HT1080 (cell line): ENCODE data around the gene PDXDC1. TPM values are rescaled to one million over a fixed set of nuclear protein-coding genes. Genes with fewer than 3 reads are reported as not detected.
A peak's percentile ranks its signal among the peaks of the same experiment; 100 is the strongest.
"Not testable (repeated sequence)": the region's sequence is repeated elsewhere in the genome, so short reads cannot be mapped to it uniquely, and the experiment has no call there.

ENCODE experiments used
- DNase-seq: peaks from one replicate; pipeline ENCODE4 v3.0.0-alpha.2; 2015; ENCODE audit warnings: low read depth
- total RNA-seq: library from RNA; depleted of rRNA; stranded (reverse); fragments of >200 nt; shearing (Covaris generic); gene quantifications from 2 replicates; pipeline ENCODE4 v1.2.3, GENCODE V29; 2014

PDXDC1 gene
- total RNA-seq, 1 experiment from 2014 or later = 42.1 TPM

DNA sequence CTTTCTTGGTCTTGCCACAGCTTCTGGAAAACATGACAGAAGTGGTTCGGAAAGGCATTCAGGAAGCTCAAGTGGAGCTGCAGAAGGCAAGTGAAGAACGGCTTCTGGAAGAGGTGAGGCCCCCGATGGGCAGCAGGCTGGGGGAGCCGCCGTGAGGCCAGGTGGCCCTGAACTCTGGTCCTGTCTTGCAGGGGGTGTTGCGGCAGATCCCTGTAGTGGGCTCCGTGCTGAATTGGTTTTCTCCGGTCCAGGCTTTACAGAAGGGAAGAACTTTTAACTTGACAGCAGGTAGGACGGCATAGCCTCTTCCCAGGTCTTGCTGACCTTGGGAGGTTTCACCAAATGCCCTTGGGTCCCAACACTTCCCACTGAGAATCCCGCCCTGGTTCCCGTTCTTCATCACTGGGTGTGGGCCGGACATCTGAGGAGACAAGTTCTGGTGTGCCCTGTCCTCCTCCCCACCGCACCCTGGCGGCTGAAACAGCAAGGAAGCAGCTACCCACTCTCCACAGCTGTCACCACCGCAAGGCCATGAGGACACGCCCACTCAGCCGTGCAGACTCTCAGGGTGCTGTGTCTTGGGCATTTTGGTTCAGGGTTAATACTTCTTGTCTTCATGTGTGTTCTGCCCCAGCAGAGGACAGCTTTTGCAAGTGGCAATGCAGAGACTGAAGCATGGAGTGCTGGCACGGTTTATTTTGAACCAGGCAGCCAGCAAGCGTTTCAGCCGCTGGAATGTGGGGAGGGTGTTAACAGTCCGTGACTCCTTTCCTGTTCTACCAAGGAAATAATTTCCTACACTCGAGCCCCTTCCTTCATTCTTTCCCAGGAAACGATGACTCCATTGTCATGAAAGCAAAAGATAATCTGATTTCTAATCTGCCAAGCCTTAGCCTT lies 59.7 kb downstream of the PDXDC1 start:
- DNase-seq = no peak

DNA sequence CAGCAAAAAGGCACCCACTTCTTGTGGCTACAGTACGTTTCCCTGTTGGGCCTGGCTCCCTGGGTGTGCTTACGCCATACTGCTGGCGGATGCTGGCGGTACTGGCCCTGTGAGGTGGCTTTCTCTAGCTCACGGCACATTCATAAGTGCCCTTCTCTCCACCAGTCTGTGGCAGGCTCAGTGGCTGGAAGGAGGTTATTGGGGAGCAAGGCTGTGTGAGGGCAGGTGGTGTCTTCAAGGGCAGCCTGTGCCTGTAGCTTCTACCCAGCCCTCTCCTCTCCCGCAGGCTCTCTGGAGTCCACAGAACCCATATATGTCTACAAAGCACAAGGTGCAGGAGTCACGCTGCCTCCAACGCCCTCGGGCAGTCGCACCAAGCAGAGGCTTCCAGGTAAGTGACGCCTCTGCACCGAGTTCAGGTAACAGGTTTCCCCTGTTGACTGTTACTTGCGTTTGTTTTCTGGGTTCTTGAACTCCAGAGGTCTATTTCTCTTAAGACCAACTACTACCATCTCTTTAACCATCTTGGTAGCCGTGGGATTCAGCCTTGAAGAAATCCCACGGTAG lies 60.4 kb downstream of the PDXDC1 start:
- no peak for DNase-seq

DNA sequence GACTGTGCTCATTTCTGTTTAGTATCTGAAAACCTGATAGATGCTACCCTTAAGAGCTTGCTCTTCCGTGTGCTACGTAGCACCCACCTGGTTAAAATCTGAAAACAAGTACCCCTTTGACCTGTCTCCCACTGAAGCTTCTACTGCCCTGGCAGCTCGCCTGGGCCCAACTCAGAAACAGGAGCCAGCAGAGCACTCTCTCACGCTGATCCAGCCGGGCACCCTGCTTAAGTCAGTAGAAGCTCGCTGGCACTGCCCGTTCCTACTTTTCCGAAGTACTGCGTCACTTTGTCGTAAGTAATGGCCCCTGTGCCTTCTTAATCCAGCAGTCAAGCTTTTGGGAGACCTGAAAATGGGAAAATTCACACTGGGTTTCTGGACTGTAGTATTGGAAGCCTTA lies 62.2 kb downstream of the PDXDC1 start:
- DNase-seq = no peak

DNA sequence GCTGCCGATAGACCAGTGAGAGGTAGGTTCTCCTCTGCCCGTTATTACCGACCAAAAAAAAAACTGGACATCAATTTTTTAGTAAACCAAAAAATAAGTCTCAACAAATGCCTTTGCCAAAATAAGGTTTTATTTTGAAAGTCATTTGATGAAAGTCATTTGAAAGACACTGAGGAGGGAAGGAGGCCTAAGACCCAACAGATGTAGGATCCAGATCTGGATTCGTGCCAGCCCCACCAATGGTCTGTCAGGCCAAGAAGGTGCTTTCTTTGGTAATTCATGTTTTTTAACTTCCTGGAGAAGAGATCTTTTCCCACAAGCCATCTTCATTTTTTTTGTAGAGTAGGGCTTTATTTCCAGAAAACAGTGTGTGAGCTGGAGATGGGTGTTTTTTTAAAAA lies 62.9 kb downstream of the PDXDC1 start:
- DNase-seq = no peak

DNA sequence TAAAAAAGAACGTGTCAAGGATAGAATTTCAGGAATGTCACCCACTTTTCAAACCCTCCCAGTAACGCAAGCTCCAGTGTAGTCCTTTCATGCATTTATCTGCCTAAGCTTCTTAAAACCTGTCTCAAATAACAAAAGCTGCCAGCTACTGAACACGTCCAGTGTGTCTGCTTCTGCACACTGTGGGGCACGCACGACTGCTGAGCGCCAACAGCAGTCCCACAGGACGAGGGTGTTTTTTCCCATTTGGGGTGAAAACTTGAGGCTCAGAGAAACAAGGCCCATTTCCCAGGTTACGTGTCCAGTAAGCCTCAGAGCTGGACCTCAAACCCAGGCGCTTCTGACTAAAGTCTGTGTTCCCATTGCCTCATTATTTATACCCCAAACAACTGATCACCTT lies 63.9 kb downstream of the PDXDC1 start:
- no peak for DNase-seq

DNA sequence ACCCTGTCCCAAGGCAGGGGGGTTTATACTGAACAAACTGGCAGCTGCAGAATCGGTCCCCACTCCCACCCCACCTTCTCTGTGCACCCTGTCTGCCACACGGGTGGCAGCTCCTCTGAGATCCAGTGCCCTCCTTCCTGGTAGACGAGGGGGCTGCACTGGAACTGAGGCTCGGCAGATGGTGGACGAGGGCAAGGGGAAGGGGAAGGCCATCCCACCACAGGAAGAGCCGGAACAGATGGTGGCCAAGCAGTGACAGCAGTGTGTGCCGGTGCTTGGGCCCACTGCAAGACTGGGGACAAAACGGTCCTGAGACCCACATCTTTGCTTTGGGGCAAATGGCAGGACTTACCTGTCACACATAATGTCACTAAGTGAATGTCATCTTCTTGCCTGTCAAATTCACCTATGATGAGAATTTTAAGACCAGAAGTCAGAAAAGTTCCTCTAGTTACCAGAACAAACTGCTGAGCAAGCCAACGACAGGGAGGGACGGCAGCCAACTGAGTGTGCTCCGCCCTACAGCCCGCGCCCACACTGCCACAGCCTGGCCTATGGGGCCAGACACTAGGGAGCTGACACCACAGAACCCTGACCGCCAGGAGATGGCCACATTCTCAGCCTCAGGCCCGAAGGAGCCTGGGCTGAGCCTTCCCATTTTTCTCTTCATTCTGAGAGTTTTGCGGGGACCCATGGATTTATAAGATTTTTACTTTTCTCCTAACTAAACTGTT lies 66.6 kb downstream of the PDXDC1 start:
- DNase-seq = no peak

DNA sequence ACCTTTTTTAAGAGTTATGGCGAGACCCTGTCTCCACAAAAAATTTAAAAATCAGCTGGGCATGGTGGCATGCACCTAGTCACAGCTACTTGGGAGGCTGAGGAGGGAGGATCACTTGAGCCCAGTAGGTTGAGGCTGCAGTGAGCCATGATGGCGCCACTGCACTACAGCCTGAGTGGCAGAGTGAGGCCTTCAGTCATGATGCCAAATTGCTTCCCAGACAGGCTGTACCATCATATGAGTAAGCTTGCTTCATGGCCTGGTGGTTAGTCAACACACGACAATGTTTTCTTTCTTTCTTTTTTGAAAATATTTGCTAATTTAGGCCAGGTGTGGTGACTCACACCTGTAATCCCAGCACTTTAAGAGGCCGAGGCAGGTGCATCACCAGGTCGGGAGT lies 68.5 kb downstream of the PDXDC1 start:
- no peak for DNase-seq

DNA sequence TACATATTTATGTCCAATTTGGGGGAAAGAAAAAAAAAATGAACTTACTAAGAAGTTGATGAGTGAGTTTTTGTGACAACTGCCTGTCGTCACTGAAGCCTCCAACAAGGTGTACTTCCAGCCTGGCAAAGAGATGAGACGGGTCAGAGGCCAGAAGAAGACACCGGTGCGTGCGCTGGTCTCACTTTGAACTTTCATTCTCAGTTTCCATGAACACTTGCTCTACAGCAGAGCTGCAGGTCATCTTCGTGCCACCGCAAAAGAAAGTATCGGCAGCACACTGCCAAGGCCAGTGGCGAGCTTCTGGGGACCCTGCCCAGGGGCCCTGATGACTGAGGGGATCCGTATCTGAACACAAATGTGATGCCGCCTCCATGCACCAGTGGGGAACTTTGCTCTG lies 69.5 kb downstream of the PDXDC1 start:
- DNase-seq = no peak

DNA sequence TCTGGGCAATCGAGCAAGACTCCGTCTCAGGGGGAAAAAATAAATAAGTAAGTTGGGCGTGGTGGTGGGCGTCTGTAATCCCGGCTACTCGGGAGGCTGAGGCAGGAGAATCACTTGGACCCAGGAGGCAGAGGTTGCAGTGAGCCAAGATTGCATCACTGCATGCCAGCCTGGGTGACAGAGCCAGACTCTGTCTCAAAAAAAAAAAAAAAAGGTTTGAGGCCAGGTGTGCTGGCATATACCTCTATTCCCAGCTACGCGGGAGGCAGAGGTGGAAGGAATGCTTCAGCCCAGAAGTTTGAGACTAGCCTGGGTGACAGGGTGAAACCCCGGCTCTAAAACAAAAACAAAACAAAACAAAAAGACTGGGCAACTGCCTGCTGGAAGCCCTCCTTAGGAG lies 70.4 kb downstream of the PDXDC1 start:
- DNase-seq = not testable (repeated sequence)

DNA sequence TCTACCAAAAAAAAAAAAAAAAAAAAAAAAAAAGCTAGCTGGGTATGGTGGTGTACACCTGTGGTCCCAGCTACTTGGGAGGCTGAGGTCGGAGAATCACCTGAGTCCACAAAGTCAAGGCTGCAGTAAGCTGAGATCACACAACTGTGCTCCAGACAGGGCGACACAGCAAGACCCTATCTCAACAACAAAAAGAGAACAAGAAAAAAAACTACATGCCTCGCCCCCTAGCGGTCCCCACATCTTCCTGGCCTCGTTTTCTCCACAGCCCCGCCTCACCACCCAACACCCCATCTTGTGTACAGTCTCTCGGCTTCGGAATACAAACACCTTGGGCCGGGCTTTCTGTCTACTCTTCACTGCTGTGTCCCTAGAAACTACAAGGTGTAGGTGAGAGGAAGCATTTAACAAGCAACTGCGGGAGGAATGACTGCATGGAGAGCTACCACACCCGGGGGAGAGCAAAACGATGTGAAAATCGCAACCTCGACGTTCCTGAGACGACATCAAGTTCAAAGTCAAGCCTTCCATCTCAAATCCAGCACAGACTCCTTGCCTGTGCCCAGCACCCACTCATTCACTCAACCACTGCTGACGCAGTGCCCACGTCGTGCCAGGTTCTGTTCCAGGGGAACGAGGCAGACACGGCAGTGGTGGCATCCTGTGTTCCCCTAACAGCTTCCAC lies 72.0 kb downstream of the PDXDC1 start:
- DNase-seq = no peak

DNA sequence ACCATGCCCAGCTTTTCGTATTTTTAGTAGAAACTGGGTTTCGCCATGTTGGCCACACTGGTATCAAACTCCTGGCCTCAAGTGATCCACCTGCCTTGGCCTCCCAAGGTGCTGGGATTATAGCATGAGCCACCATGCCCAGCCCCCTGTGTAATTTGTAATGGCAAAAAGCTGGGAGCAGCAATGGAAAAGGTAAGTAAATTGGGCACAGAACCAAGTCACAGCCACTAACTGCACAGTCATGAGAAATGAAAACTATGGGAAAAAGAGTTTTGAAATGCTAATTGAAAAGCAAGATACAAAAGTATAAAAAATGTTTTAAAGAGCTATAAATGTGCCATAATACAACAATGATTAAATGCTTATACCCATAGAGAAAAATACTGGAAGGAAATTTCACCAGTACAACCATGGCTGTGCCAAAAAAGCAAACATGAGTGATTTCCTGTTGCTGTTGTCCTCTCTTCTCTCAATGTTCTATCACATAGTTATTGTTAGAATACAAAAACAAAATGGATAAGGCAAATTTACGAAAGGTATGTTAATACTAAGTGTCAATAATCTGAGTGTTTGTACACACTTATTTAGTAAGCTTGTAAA lies 74.9 kb downstream of the PDXDC1 start:
- no peak for DNase-seq

DNA sequence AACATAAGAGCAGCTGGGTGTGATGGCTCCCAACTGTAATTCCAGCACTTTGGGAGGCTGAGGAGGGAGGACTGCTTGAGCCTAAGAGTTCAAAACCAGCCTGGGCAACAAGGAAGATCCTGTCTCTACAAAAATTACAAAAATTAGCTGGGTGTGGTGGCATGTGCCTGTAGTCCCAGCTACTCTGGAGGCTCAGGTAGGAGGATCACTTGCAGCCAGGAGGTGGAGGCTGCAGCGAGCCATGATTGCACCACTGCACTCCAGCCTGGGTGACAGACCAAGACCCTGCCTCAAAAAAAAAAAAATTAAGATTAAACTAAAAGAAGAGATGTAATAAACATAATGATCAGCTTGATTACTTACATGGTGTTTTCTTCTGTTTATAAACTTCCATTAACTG lies 75.6 kb downstream of the PDXDC1 start:
- not testable (repeated sequence) for DNase-seq

DNA sequence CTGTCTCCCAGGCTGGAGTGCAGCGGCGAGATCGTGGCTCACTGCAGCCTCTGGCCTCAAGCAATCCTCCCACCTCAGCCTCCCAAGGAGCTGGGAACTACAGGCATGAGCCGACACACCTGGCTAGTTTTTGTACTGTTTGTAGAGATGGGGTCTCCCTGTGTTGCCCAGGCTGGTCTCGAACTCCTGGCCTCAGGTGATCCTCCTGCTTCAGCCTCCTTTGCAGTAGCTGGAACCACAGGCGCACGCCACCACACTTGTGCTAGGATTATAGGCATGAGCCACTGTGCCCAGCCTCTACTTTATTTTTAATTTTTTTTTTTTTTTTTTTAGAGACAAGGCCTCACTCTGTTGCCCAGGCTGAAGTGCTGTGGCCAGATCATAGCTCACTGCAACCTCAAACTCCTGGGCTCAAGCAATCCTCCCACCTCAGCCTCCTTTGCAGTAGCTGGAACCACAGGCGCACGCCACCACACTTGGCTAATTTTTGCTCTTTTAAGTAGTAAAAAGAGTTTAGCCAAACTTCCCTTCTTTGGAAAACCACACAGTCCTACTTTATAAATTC lies 76.6 kb downstream of the PDXDC1 start:
- no peak for DNase-seq

DNA sequence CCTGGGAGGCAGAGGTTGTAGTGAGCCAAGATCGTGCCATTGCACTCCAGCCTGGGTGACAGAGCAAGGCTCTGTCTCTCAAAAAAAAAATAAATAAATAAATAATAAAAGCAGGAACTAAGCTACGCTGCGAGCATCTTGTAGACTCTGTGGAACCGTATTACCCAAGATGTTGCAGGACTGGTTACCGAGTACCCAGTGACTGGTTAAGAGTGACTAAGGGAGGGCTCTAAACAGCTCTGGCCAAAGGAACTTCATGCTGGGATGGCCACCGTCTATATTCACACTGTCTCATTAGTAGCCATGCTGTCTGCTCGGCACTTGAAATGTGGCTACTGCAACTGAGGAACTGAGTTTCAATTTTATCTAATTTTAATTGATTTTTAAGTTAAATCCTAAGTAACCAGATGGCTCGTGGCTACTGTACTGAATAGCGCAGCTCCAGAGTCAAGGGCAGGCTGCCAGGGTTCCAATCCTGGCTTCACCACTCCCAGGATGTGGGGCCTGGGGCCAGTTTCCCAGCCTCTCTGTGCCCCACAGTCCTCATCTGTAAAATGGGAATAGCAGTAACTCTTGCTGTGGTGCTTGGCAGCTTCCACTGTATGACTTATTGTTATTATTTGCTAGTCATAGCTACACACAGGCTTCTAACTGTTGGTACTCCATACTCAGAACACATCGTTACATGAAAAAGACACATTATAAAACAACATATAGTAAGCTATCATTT lies 78.1 kb downstream of the PDXDC1 start:
- no peak for DNase-seq

DNA sequence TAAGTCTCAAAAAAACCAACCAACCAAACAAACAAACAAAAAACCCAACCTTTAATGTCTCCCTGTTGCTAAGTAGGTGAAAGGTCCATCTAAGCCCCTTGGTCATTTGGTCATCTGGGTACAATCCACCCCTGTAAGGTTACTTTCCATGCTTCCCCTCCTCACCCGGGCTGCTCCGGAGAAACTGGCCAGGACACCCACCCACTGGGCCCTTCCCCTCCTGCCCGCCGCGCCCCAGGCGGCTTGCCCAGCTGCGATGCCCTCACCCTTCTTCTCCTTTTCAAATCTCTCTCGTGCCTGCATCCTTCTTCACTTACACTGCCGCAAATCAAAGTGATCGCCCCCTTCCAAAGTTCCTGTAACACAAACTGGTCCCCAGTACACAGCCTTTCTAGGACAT lies 79.1 kb downstream of the PDXDC1 start:
- DNase-seq = no peak

DNA sequence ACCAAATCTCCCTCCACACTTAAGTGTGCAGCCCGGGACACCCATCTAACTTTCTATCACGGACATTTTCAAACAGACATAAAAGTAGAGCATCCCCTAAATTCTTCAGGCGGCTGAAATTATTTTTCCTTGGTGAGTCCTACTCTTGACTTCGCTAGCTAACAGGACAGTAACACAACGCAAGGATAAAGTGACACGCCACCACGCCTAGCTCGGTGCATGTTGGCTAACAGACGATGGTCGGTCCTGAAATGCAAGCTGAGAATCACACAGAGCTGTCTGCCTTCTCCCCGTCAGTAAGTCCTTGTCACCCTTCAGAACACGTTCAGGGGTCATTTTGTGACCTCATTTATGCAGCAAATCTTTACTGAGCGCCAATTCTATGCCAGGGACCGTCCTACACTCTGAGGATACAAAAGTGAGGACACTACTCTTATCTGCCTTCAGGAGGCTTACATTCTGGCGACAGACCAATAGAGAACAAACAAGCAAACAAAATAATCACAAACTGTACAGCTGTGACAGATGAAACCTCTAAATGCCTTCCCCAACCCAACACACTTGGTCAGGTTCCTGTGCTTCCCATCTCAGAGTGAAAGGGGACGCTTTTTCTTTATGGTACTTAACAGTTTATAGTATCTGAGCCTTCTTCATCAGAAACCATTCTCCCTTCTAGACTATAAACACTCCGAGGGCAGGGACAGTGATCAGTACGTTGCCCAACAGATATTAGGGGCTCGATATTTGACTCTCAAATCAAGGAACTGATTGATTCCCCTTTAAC lies 79.7 kb downstream of the PDXDC1 start:
- DNase-seq = no peak

DNA sequence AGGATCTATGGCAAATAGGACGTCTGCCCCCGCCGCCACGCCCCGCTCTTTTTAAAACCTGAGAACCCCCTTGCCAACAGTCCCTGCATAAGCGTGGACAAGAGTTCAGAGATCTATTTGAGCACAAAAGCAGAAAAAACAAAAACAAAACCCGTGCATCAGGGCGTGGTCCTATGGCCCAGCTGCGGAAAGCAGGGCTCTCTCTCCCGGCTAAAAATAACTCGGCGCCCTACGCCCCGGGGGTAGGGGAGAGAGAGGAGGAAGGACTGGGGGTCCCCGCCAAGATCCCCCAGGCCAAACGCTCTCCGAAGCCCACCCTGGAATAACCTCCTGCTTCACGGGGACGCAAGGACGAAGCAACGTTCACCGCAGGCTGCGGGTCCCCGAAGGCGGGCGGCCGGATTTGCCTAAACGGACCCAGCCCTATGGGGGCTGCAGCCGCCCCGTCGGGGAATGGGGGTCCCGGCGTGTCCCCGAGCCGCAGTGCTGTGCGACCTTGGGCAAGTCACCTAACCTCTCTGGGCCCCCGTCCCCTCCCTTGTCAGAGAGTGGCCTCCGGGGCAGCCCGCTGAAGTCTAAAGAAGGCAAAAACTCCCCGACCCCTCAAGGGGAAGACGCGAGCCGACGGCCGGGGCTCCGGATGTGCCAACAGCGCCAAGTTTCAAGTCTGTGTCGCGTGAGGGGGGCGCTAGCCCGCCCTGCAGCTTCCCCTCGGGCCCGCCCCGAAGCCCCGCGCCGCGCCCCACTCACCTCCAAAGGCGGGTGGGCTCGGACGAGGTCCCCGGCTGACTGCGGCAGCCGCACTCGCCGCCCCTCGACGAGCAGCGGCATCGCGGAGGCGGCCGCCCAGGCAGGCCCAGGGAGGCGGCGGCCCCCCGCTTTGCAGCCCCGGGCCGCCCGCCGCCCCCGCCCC lies 80.6 kb downstream of the PDXDC1 start:
- DNase-seq = peak; percentile 44

DNA sequence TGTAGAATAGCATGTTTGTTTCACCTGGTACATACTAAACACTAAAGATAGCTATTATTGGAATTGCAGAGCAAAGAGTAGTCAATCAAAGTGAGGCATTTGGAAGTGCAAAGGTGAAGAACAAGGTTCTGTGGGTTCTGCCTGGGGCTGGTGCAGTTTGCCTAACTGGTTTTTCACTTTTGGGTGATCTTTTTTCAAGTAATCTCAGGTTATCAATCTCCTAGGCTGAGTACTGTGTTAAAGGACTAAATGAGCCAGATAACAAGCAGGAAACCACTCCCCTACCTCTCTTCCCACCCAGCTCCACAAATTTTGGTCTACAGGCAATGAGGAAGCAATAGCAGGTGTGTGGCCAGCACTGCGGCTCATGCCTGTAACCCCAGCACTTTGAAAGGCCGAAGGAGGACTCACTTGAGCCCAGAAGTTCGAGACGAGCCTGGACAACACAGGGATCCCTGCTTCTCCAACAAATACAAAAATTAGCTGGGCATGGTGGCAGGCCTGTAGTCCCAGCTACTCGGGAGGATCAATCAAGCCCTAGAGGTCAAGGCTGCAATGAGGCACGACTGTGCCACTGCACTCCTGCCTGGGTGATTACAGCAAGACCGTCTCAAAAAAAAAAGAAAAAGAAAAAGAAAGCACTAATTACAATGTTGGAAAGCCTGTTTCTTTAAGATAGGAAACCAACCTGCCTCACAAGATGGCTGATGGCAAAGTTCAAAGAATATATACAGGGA lies 83.0 kb downstream of the PDXDC1 start:
- no peak for DNase-seq
